ENCODE measurements around the gene EPS15. TPM values are rescaled to one million over a fixed set of nuclear protein-coding genes. Genes with fewer than 3 reads are reported as not detected.

EPS15 gene
- total and polyA plus RNA-seq, 9 donors: 20.9 to 84.0 (median 68.4) TPM

- Histone ChIP-seq H3K4me3 (no peak overlapping the region), H3K9me3 (no peaks in the 10 kb centered on the region), H3K27me3 (no peaks in the 10 kb centered on the region), H3K27ac (no peak overlapping the region), H3K4me1 (ENCODE audit: insufficient read depth) (no peaks in the 10 kb centered on the region), H3K36me3 (no peaks in the 10 kb centered on the region)
- WGBS, 3 donors: 71 to 80% (median 73%) methylated on average over 3 of the region's 3 CpGs
- intact Hi-C loops (cut with DNase I): no loop called here
- no peak for DNase-seq
- no peak for TF ChIP-seq EP300 (IDR thresholded peaks at IDR 0.05)
- no peak for TF ChIP-seq CTCF (IDR thresholded peaks at IDR 0.05)
- TF ChIP-seq POLR2A (IDR thresholded peaks at IDR 0.05): no peak
Observed at GRCh38 chr1:51314974-51315373, 204.1 kb downstream of the EPS15 start.

- TF ChIP-seq CTCF (IDR thresholded peaks at IDR 0.05) (no peak), EP300 (IDR thresholded peaks at IDR 0.05) (no peak), POLR2A (IDR thresholded peaks at IDR 0.05) (no peak)
- H3K27me3 ChIP-seq: no peaks in the 10 kb centered on the region
- no peaks in the 10 kb centered on the region for H3K9me3 ChIP-seq
- H3K4me3 ChIP-seq: no peak overlapping the region
- WGBS, 3 donors: 69 to 77% (median 69%) methylated on average over 12 of the region's 12 CpGs
- no peak for DNase-seq
- intact Hi-C loops (cut with DNase I): no loop called here
- H3K36me3 ChIP-seq: no peaks in the 10 kb centered on the region
- H3K4me1 ChIP-seq (ENCODE audit: insufficient read depth): no peaks in the 10 kb centered on the region
- H3K27ac ChIP-seq: no peak overlapping the region
Observed at GRCh38 chr1:51313961-51314777, 204.9 kb downstream of the EPS15 start.

DNA sequence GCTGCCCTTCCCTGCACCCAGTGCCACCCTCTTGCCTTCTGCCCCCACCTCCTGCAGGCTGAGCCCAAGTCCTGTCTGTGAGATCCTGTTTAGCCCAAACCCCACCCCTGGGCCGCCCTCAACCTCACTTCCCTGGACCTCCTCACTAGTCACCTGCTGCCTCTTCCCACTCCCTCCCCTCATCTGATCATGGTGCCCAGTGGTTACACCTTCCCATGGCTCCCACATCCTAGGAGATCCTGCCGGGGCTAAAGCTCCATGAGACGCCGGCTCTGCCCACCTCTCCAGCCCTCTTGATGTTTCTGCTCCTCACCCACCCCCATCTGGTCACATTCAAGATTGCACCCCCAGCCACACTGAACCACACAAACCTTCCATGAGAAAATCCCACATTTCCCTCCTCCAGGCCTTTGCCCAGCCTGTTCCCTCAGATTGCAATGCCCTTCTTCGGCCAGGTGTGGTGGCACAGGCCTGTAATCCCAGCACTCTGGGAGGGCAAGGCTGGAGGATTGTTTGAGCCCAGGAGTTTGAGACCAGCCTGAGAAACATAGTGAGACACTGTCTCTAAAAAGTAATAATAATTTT lies 205.7 kb downstream of the EPS15 start:
- intact Hi-C loops (cut with DNase I): no loop called here
- Histone ChIP-seq H3K4me3 (no peak overlapping the region), H3K9me3 (no peaks in the 10 kb centered on the region), H3K27me3 (no peaks in the 10 kb centered on the region), H3K4me1 (ENCODE audit: insufficient read depth) (no peaks in the 10 kb centered on the region), H3K27ac (no peak overlapping the region), H3K36me3 (no peaks in the 10 kb centered on the region)
- no peak for DNase-seq
- WGBS, 3 donors: 83 to 89% (median 87%) methylated on average over 5 of the region's 5 CpGs
- TF ChIP-seq POLR2A (IDR thresholded peaks at IDR 0.05) (no peak), EP300 (IDR thresholded peaks at IDR 0.05) (no peak), CTCF (IDR thresholded peaks at IDR 0.05) (no peak)

GRCh38 chr1:51312718-51313117 lies 206.3 kb downstream of the EPS15 start:
- Histone ChIP-seq H3K36me3 (no peaks in the 10 kb centered on the region), H3K27me3 (no peaks in the 10 kb centered on the region), H3K9me3 (no peaks in the 10 kb centered on the region), H3K27ac (no peak overlapping the region), H3K4me3 (no peak overlapping the region), H3K4me1 (ENCODE audit: insufficient read depth) (no peaks in the 10 kb centered on the region)
- TF ChIP-seq CTCF (IDR thresholded peaks at IDR 0.05) (no peak), POLR2A (IDR thresholded peaks at IDR 0.05) (no peak), EP300 (IDR thresholded peaks at IDR 0.05) (no peak)
- intact Hi-C loops (cut with DNase I): no loop called here
- no peak for DNase-seq
- WGBS, 3 donors: 72 to 85% (median 79%) methylated on average over 4 of the region's 4 CpGs

All from ovary (tissue), 9 donors.